Measurements from ENCODE around the gene LCN9. TPM values are rescaled to one million over a fixed set of nuclear protein-coding genes. Genes with fewer than 3 reads are reported as not detected.
"Not testable (repeated sequence)": the region's sequence is repeated elsewhere in the genome, so short reads cannot be mapped to it uniquely, and the experiment has no call there.

Gene LCN9, protein sequence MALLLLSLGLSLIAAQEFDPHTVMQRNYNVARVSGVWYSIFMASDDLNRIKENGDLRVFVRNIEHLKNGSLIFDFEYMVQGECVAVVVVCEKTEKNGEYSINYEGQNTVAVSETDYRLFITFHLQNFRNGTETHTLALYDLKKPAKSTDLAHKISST
- not detected in 2 replicates for total RNA-seq (2014; rRNA removed; shearing (Covaris generic))

DNA sequence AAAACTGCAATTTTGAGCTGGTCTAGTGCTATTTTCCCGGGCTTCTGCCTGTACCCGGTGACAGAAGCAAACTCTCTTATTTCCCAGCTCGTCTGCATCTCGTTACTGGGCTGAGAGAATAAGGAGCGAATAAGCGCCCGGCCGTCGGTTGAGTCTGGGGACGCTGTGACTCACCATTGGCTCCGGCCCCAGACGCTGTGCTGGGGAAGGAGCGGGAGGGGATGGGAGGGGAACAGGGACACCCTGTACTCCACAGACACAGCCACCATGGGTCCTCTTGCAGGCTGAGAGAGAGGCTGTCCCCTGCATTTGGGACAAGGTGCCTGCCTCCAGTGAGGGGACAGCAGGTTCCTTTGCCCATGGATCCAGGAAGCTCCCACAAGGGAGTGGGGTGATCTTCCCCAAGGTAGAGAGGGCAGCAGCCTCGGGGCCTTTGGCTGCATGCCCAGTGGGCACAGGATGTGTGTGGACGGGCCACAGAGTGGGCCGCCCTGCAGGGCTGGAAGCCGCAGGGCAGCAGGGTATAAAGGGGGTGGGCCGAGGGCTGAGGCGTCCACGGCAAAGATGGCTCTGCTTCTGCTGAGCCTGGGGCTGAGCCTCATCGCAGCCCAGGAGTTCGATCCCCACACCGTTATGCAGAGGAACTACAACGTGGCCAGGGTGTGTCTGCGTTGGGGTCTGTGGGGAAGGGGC is at the start of gene LCN9:
LCN9 (plus strand) TSS at position 552 of the 693 bp plus-strand sequence; CDS start at position 565, 13 bp downstream.
- DNase-seq (ENCODE audit: low spot score): peak; percentile 57

DNA sequence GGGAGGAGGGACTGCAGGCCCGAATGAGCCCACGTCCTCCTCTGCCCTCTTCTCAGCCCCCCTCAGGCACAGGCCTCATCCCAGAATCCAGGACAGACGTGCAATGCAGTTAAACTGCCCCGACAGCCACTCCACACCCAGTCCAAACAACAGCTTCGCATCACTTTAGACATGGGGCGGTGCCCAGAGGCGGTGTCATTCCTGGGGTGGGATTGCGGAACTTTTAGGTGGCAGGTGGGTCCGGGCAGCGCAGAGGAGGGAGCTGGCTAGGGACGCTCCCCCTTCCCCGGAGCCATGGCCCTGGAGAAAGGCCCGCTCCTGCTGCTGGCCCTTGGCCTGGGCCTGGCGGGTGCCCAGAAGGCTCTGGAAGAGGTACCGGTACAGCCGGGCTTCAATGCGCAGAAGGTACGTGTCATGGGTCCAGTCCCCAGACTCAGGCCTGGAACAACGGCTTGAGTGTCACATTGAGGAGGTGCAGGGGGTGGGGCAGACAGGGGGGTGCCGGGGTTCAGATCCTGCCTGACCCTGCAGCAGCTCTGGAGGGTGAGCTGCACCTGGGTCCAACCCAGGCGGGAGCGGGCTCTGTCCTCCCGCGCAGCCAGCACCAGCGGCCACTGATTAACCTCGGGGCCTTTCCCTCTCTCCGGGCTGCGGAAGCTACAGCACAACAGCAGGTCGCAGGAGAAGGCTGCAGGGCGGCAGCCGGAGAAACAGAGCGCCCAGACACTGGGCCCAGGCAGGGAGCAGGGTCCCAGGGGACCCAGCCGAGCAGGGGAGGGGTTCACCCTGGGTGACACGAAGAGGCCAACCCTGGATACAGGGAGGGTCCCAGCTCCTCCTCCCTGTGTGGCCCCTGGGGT is 48.9 kb upstream of the LCN9 start:
- no peak for DNase-seq (ENCODE audit: low spot score)

DNA sequence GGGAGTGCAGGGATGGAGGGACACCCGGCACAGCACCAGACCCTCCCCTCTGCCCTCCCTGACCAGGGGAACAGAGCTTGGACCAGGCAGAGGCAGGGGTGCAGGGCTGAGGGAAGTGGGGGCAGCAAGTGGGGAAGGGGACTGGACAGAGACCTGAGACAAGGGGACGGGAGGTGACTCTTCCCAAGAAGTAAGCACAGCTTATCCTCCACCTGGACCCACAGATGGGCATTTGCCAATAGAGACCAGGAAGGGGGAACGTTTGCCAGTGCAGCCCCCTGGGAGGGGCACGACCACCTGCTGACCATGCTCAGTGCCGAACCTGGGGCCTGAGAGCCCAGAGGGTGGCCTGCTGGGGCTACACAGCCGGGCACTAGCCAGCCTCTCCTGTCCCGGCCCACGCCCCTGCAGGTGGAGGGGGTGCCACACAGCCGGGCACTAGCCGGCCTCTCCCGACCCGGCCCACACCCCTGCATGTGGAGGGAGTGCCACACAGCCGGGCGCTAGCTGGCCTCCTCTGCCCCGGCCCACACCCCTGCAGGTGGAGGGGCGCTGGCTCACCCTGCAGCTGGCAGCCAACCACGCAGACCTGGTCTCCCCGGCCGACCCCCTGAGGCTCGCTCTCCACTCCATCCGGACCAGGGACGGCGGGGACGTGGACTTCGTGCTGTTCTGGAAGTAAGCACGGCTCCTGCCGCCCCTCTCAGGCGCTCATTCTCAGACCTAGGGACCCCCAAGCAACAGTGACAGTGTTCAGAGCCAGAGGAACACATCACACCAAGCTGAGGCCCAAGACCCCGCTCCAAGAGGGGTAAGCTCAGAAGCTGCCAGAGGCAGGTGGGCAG is 48.1 kb upstream of the LCN9 start:
- no peak for DNase-seq (ENCODE audit: low spot score)

DNA sequence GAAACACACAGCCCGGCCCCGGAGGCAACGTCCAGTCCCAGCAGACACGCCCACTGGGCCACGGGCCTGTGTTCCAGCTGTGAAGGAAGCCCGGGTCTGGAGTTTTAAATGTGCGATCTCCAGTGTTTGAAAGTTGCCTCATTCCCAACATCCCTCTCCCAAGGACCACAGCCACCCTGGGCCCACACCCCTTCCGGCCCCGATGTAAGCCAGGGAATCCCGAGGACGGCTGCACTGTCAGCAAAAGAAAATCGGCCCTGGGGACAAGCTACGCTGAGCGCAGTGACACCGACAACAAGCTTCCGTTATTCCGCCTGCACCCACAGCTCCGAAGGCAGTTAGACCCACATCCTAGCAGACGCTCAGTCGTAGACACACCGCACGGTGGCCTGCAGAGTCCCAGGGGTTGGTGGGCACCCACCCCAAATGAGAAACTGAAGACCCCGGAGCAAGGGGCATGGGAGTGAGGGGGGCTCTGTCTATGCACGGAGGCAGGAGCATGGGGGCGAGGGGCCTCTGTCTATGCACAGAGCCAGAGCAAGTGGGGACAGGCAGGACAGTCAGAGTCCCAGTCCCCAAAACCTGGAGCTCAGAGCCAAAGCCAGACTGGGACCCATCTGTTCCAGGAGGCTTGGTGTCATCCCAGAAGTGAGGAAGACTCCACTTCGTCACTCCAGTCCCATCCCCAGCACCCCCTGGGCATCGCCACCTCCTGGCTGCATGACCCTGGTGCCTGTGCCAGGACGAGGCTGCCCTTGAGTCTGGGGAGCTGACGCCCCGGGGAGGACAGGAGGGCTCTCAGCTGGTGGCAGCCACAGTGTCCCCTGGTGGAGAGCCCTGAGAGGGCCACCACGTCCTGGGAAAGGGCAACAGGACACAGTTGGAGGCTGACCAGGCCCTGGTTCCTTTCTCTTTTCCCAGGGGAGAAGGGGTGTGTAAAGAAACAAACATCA is 47.2 kb upstream of the LCN9 start:
- DNase-seq (ENCODE audit: low spot score): no peak

DNA sequence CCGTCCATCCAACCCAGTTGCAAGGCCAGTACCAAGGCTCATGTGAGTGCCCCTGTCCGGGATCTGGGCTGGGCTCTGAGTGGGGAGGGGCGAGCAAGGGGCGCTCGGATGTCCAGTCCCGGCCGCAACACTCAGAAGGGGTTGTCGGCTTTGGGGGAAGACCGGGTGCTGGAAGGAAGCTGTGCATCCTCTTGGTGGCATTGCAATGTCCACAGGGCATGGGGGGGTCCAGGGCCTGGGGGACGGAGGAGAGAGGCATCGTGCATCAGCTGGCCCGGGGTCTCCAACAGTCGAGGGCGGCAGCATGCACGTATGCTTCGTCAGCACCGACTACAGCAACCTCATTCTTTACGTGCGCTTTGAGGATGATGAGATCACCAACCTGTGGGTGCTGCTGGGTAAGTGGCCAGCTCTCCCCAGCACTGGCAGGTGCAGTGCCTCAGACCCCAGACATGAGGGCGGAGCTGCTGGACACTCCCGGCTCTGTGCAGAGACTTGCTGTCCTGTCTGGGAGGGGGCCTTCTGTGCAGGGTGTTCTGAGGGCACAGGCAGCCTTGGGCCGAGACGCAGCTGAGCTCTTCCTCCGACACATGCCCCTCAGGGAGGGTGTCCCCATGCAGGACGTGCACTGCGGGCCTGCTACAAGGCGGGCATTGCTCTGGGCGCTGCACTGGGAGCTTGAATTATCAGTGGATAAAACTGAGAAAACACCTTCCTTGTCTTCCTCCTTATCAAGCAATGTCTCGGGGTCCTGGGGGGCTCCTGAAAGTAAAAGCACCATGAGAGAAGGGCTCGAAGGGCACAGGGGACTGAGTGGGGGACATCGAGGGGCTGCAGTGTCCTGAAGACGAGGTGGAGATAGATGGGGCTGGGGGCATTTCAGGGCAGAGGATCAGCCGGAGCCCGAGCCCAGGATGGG is 46.2 kb upstream of the LCN9 start:
- no peak for DNase-seq (ENCODE audit: low spot score)

DNA sequence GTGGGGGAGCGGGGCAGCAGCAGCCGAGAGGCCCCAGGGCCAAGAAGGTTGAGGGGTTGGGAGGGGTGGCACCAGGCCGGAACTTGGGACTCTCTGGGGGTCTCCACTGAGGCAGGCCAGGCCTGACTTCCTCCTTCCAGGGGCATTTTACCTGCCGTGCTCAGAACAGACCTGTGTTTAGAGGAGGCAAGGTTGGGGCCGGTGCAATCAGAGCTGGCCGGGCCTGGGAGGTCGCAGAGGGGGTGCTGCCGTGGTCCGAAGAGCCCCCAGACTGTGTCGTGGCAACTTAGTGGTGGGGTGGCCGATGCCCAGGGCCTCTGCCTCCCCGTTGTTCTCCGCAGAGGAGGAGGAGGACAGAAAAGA is 45.6 kb upstream of the LCN9 start:
- no peak for DNase-seq (ENCODE audit: low spot score)

DNA sequence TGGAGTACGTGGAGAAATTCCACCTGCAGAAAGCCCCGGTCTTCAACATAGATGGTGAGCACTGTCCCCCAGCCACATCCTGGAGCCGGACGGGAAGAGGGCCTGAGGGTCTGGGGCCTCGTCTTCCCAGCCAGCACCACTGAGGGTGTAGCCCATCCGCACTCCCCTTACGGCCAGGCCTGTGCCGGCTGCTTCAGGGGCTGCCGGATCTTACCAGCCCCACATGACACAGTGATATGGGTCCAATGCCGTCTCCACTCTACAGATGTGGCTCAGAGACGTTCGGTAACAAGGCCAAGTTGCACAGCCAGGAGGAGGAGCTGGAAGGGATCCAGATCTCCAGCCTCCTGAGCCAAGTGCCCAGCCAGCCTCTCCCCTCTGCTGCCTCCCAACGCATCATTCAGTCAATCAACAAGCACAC is 45.1 kb upstream of the LCN9 start:
- DNase-seq (ENCODE audit: low spot score): no peak

DNA sequence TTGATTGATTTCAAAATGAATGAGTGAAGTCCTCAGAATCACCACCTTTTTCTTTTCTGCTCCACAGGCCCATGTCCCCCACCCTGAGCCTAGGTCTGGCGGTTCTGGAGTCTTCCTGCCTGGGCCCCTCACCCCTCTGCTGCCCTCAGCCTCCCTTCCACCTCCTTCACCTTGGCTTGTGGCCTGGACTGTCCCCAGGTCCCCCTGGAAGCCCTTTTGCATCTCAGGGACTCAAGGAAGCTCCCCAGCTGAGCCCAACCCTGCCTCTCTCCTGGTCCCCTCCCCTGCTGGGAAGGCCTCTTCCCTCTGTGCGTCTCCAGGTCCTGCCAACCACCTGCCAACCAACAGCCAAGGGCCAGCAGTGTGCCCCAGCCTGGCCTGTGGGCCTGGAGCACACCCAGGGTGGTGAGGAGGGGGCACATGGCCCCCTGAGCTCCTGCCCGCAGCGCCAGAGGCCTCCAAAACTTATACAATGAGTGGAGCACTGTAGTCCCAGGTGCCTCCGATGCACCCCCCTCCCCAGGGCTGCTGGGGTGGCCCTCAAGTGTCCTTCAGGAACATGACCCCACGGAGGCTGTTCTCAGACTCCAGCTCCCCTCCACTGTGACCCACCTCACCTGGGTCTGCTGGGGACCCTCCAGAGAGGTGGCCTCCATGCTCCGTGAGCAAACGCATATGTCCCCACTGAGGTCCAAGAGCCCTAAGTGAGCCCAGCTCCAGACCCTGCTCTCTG is 44.1 kb upstream of the LCN9 start:
- no peak for DNase-seq (ENCODE audit: low spot score)

DNA sequence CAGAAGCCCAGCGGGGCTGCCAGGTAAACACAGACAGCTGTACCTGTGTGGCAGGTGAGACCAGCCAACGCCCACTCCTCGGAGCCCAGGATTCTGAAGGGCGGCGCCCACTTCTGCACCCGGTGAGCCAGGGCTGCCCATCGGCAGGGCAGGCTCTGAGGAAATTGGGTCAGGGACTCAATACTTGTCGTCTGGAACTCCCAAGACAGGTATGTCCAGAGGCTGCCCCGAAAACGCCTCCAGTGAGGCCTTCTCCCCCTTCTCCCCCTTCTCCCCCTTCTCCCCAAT is 43.6 kb upstream of the LCN9 start:
- DNase-seq (ENCODE audit: low spot score): no peak

DNA sequence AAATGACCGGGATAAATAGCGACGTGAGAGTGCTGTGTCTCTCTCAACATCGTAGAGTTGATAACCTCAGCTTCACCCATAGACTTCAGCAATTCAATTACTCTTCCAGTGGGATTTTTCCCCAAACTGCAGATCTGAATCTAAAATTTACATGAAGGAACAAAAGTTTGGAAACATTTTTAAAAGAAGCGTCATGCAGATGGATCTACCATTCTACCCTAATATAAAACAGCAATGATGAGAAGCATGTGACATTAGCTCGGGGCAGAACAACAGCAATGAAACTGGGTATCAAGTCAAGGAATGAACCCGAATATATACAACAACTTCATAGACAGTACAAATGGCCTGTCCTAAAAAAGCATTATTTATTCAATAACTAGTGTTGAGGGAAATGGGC is 42.6 kb upstream of the LCN9 start:
- DNase-seq (ENCODE audit: low spot score): no peak

DNA sequence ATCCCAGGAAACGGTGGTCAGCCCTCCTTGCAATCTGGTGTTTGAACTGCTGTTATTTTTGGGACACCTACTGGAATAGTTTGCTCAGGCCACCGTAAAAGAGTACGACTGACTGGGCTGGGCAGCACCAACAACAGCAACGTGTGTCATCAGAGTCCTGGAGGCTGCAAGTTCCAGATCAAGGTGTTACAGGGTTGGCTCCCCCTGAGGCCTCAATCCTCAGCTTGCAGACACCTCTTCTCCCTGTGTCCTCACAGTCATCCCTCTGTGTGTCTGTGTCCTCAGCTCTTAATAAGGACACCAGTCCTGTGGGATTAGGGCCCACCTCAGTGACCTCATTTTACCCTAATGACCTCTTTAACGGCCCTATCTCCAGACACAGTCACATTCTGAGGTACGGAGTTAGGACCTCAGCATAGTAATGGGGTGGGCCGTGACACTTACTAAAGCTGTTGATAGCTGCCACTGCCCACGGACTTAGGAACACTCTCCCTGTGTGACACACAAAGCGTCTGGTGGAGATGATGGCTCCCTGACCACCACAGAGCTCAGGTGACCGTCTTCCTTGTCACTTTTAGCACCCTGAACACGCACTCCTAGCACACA is 40.6 kb upstream of the LCN9 start:
- DNase-seq (ENCODE audit: low spot score): no peak

DNA sequence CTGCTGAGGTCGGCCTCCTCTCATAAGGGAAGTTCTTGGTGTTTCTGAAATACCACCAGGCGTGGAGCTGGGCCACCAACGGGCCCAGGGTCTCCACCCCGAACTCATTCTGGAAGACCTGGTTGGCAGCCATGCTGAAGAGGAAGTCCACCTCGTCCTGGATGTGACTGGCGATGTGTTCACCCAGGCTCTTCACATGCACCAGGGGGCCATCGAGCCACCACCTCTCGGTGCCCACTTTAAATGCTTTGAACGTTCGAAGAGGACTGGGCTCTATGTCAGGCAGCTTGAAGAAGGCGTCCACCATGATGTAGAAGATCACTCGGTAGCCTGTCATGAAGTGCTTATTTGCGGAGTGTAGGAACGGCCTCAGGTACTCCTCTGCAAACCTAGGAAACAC is 38.8 kb upstream of the LCN9 start:
- no peak for DNase-seq (ENCODE audit: low spot score)

DNA sequence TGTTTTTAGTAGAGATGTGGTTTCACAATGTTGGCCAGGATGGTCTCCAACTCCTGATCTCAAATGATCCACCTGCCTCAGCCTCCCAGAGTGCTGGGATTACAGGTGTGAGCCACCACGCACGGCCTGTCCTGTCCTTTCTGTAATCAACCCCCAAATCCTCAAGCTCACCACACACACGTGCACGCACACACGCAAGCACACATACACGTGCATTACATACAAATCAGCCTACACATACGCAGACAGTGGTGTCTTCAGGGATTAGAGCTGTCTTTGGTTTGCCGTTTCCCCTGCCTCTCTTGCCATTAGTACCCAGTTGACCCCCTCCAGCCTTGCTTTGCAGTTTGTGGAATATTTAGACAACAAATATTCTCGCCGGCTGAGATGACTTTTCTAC is 30.3 kb upstream of the LCN9 start:
- no peak for DNase-seq (ENCODE audit: low spot score)

DNA sequence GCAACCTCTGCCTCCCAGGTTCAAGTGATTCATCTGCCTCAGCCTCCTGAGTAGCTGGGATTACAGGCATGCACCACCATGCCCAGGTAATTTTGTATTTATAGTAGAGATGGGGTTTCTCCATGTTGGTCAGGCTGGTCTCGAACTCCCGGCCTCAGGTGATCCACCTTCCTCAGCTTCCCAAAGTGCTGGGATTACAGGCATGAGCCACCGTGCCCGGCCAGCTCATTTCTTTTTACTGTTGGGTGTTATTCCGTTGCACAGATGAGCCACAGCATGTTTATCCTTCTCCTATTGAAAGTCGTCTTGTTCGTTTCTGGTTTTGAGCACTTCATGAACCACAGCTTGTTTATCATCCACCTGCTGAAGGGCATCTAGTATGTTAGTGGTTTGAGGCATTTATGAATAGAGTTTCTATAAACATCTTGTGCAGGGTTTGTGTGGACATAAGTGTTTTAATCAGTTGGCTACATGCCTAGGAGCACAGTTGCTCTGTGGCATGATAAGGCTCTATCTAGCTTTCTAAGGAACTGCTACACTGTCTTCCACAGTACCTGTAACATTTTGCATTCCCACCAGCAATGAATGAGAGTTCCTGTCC is 26.1 kb upstream of the LCN9 start:
- DNase-seq (ENCODE audit: low spot score): not testable (repeated sequence)

DNA sequence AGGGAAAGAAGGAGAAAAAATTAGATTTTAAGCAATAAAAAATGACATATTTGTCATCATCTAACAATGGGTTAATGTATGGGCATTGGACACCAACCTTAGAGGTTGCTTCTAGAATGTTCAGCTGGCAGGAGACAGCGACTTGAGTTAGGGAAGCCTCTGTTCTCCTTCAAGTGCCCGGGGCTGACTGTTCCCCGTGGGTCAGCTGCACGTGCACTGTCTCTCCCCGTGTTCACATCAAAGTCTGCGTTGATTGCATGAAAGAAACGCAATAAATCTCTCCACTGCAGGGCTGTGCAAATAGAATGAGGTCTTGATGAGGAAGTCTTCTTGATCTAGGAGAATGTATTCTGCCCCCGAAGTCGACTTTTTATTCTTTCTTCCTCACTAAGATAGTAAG is 23.9 kb upstream of the LCN9 start, which contains the start of gene GLT6D1:
GLT6D1 (minus strand) TSS at position 345 of the 400 bp plus-strand sequence. CDS start 353 bp downstream, outside the sequence.
- DNase-seq (ENCODE audit: low spot score): no peak

DNA sequence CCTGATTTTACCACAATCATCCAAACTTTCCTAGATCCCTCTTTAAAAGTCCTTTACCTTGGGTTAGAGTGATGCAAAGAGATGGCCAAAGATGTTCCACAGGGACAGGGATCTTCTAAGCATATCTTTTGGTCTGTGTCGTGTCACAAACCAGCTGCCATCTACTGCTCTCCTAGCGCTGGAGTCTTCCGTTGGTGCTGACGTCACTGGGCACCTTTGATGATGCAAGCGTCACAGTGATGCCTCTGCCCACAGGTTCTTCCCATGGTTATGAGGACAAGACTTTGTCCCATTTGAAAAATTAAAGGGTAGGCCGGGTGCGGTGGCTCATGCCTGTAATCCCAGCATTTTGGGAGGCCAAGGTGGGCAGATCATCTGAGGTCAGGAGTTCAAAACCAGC is 22.1 kb upstream of the LCN9 start:
- no peak for DNase-seq (ENCODE audit: low spot score)

DNA sequence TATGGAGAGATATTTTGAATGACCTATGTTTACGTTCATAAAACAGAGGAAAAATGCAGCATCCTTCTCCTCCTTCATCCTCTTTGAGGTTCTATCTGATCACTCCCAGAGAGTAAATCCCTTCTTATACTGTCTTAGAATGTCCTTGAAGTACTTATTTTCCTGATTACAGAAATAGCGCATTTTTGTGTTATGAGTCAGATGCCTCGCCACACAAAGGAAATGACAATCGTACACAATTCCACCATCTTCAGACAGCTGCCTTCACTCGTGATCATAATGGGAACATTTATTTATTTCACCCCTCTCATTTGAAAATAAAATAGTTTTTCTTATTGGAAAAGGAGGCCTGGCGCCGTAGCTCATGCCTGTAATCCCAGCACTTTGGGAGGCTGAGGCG is 21.4 kb upstream of the LCN9 start:
- peak; percentile 32 for DNase-seq (ENCODE audit: low spot score)

DNA sequence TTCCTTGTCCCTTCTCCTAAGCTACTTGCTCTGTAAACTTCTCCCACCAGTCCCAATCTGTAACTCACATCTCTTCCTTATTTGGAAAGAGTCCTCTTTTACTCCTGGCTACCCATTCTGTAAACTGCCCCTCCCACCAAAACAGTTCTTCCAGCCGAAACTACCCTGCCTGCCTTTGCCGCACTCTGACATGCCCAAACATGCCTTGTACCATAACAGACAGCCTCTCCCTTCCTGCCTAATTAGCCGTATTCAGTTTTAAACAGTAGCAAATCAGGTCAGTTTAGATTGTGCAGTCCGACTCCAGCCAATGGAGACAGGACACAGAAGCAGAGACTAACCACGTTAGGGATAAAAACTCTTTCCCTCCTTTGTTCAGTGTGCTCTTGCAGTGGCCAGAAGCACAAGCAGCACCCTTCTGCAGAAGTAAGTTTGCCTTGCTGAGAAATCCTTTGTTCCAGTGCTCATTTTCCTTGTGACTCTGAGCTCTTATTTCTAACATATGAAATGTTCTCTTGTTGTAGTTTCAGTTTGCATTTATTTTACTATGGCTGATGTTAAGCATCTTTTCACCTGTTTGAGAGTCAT is 18.4 kb upstream of the LCN9 start:
- DNase-seq (ENCODE audit: low spot score): no peak

Measured in H4 (cell line).